Raji (cell line): ENCODE measurements around the gene TRIM49B.
"Not testable (repeated sequence)": the region's sequence is repeated elsewhere in the genome, so short reads cannot be mapped to it uniquely, and the experiment has no call there.

Experiments
- POLR2A ChIP-seq: IDR thresholded peaks from 2 replicates; pipeline ENCODE4 v1.6.1; 2011; ENCODE audit warnings: low read depth, low read length, control low read depth; ENCODE audit not compliant: insufficient read depth

The TRIM49B gene, protein sequence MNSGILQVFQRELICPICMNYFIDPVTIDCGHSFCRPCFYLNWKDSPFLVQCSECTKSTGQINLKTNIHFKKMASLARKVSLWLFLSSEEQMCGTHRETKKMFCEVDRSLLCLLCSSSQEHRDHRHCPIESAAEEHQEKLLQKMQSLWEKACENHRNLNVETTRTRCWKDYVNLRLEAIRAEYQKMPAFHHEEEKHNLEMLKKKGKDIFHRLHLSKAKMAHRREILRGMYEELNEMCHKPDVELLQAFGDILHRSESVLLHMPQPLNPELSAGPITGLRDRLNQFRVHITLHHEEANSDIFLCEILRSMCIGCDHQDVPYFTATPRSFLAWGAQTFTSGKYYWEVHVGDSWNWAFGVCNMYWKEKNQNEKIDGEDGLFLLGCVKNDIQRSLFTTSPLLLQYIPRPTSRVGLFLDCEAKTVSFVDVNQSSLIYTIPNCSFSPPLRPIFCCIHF

DNA sequence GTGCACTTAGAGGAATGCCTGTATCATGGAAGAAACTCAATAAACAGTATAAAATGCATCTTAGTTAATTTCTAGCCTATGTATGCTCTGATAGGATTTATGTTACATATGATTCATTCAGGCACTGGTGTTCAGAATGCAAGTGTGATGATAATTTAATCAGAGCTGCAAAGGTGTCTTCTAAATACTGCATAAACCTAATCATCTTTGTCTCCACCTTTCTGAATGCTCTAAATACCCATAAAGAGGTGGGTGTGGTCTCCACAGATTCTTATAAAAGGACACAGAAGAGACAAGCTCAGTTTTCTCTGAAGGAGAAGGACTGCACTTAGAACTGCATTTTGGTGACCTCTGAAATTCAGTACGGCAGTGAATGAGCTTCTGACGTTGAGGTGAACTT lies at the start of gene TRIM49B:
Gene TRIM49B (plus strand): TSS at position 301 of the 400 bp plus-strand sequence. CDS start 2,777 bp downstream, outside the sequence.
- TF ChIP-seq POLR2A, result not testable (repeated sequence)

DNA sequence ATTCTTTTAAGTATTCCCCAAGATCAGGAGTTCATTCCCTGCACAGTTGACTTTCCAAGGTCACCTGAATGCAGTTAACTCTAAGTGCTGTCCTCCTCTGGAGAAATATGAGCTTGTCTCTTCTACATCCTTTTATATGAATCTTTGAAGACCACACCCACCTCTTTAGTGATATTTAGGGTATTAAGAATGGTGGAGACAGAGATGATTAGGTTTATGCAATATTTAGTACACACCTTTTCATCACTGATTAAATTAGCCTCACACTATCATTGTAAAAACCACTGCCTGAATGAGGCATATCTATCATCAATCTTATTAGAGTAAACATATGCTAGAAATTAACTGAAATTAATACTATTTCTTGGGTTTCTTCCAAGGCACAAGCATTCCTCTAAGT lies 44.8 kb upstream of the TRIM49B start, which contains the start of gene TRIM51G:
Gene TRIM51G (minus strand): TSS at position 101 of the 400 bp plus-strand sequence. CDS start 2,190 bp downstream, outside the sequence.
- not testable (repeated sequence) for TF ChIP-seq POLR2A

DNA sequence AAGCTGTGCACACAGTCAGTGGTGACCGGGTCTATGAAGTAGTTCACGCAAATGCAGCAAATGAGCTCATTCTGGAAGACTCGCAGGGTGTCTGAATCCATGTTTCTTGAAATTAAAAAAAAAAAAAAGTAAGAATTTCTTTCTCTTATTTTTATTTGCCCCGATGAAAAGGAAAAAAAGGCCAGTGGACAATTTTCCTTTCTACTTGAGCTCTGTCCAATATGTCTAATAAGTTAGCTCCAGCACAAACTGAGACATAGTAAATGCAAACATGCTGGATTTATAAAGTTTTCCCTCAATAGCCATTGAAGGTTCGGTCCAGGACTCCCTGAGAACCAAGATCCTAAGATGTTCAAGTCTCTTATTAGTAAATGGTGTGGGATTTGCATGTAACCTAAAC lies 30.4 kb downstream of the TRIM49B start, which contains the start of gene TRIM64C:
Gene TRIM64C (minus strand): TSS at position 101 of the 400 bp plus-strand sequence. CDS start 0 bp downstream, at position 101.
- not testable (repeated sequence) for TF ChIP-seq POLR2A
